Mesenchymal stem cell (in vitro differentiated cells and primary cell): ENCODE results near the gene MYO1E.

ENCODE experiments used
- DNase-seq: peaks from one replicate; pipeline ENCODE4 v3.0.0-alpha.2; 2013
- H2AFZ ChIP-seq: one replicate; pipeline ENCODE4 v1.6.1; 2013; ENCODE audit warnings: low read depth, mild to moderate bottlenecking, control low read depth, inconsistent platforms, low read length, moderate library complexity
- H2AK5ac ChIP-seq: 2 replicates; pipeline ENCODE4 v1.6.1; 2013; ENCODE audit warnings: low read length, moderate library complexity, mild to moderate bottlenecking, inconsistent platforms; ENCODE audit not compliant: severe bottlenecking
- H2BK120ac ChIP-seq: one replicate; pipeline ENCODE4 v1.6.1; 2013; ENCODE audit warnings: low read depth, mild to moderate bottlenecking, inconsistent platforms, low read length, moderate library complexity
- H2BK12ac ChIP-seq, 2 experiments: one replicate each; pipeline ENCODE4 v1.6.1; 2013; ENCODE audit warnings: inconsistent platforms in 2 of 2, low read length in 2 of 2, mild to moderate bottlenecking in 2 of 2, moderate library complexity in 2 of 2, control low read depth in 1 of 2
- H2BK15ac ChIP-seq: one replicate; pipeline ENCODE4 v1.6.1; 2013; ENCODE audit warnings: mild to moderate bottlenecking, low read depth, inconsistent platforms; ENCODE audit not compliant: poor library complexity, severe bottlenecking
- H2BK5ac ChIP-seq: 2 replicates; pipeline ENCODE4 v1.6.1; 2013; ENCODE audit warnings: low read depth, mild to moderate bottlenecking, low read length, control low read depth, inconsistent platforms; ENCODE audit not compliant: poor library complexity, severe bottlenecking
- H3K14ac ChIP-seq, 2 experiments: one replicate each; pipeline ENCODE4 v1.6.1; 2013; ENCODE audit warnings: inconsistent platforms in 2 of 2, low read length in 2 of 2, control low read depth in 1 of 2, mild to moderate bottlenecking in 1 of 2, moderate library complexity in 1 of 2
- H3K18ac ChIP-seq, 2 experiments: one replicate each; pipeline ENCODE4 v1.6.1; 2013; ENCODE audit warnings: inconsistent platforms in 2 of 2, low read length in 2 of 2, control low read depth in 1 of 2, low read depth in 1 of 2, mild to moderate bottlenecking in 1 of 2
- H3K23ac ChIP-seq, 2 experiments: one replicate each; pipeline ENCODE4 v1.6.1; 2013; ENCODE audit warnings: inconsistent platforms in 2 of 2, low read length in 2 of 2, mild to moderate bottlenecking in 2 of 2, moderate library complexity in 2 of 2, control low read depth in 1 of 2
- H3K27ac ChIP-seq: 2 replicates; pipeline ENCODE4 v1.5.1; 2013; ENCODE audit warnings: mild to moderate bottlenecking, moderate library complexity, low read length, control low read depth, inconsistent platforms; ENCODE audit not compliant: poor library complexity, severe bottlenecking
- H3K27me3 ChIP-seq, 2 experiments: 2 replicates each; pipeline versions ENCODE4 v1.6.1 to v1.7.0; 2013; ENCODE audit warnings: low read length in 2 of 2, mild to moderate bottlenecking in 2 of 2, moderate library complexity in 2 of 2, control low read depth in 1 of 2, inconsistent platforms in 1 of 2; ENCODE audit not compliant: control insufficient read depth in 1 of 2, insufficient read depth in 1 of 2
- H3K36me3 ChIP-seq, 2 experiments: 2 replicates each; pipeline versions ENCODE4 v1.6.1 to v1.7.0; 2013; ENCODE audit warnings: low read length in 2 of 2, control low read depth in 1 of 2, inconsistent platforms in 1 of 2, low read depth in 1 of 2, mild to moderate bottlenecking in 1 of 2; ENCODE audit not compliant: insufficient read depth in 2 of 2, control insufficient read depth in 1 of 2
- H3K4ac ChIP-seq, 2 experiments: one replicate each; pipeline ENCODE4 v1.6.1; 2013; ENCODE audit warnings: inconsistent platforms in 2 of 2, low read length in 2 of 2, mild to moderate bottlenecking in 2 of 2, moderate library complexity in 2 of 2, control low read depth in 1 of 2, low read depth in 1 of 2
- H3K4me1 ChIP-seq: 2 replicates; pipeline ENCODE4 v1.6.1; 2013; ENCODE audit warnings: low read depth, low read length, control low read depth; ENCODE audit not compliant: control insufficient read depth, insufficient read depth
- H3K4me2 ChIP-seq: 2 replicates; pipeline ENCODE4 v1.6.1; 2013; ENCODE audit warnings: low read length, mild to moderate bottlenecking, inconsistent platforms; ENCODE audit not compliant: poor library complexity, severe bottlenecking
- H3K4me3 ChIP-seq, 2 experiments: 2 replicates each; pipeline versions ENCODE4 v1.5.1 to v1.7.0; 2013; ENCODE audit warnings: low read length in 2 of 2, mild to moderate bottlenecking in 2 of 2, control low read depth in 1 of 2, low read depth in 1 of 2; ENCODE audit not compliant: insufficient read depth in 1 of 2
- H3K79me1 ChIP-seq: replicated peaks from 2 replicates; pipeline ENCODE4 v1.6.1; 2013; ENCODE audit warnings: mild to moderate bottlenecking, control low read depth, low read length, inconsistent platforms; ENCODE audit not compliant: poor library complexity, severe bottlenecking
- H3K9ac ChIP-seq: 2 replicates; pipeline ENCODE4 v1.7.0; 2013; ENCODE audit warnings: mild to moderate bottlenecking, low read length, moderate library complexity
- H3K9me3 ChIP-seq: 2 replicates; pipeline ENCODE4 v1.7.0; 2013; ENCODE audit warnings: mild to moderate bottlenecking, low read length; ENCODE audit not compliant: control insufficient read depth
- H4K8ac ChIP-seq: one replicate; pipeline ENCODE4 v1.6.1; 2013; ENCODE audit warnings: inconsistent platforms, mild to moderate bottlenecking, low read length, moderate library complexity
- H4K91ac ChIP-seq: one replicate; pipeline ENCODE4 v1.6.1; 2013; ENCODE audit warnings: mild to moderate bottlenecking, low read length, inconsistent platforms
- WGBS: methylation state at CpG from one replicate; pipeline ENCODE4 v1.1.7; 2013; ENCODE audit warnings: mixed read lengths; 5-methylcytosine and 5-hydroxymethylcytosine counted together

MYO1E gene

GRCh38 chr15:59315914-59316451 lies 56.7 kb downstream of the MYO1E start:
- Histone ChIP-seq H3K4me2 (no peak overlapping the region), H2BK120ac (no peak overlapping the region), H4K8ac (no peak overlapping the region), H3K4me1 (peaks cover 15% of the 10 kb centered on the region), H2AK5ac (no peak overlapping the region), H3K4ac (no peak overlapping the region), H3K9me3 (peaks cover 3% of the 10 kb centered on the region), H2AFZ (no peak overlapping the region), H3K79me1 (peaks cover 14% of the 10 kb centered on the region), H2BK15ac (no peak overlapping the region), H2BK5ac (no peak overlapping the region), H3K27me3 (no peaks in the 10 kb centered on the region), H3K14ac (no peak overlapping the region), H3K9ac (no peak overlapping the region), H3K4me3 (no peak overlapping the region), H3K18ac (peak overlapping the region in 1 of 2 experiments; percentile 19), H2BK12ac (no peak overlapping the region), H3K27ac (peak overlapping the region; percentile 76), H3K36me3 (peaks cover under 1 to 35% of the 10 kb centered on the region in 2 experiments), H3K23ac (no peak overlapping the region), H4K91ac (no peak overlapping the region)
- WGBS = 71% methylated on average over 6 of the region's 6 CpGs
- DNase-seq = no peak

DNA sequence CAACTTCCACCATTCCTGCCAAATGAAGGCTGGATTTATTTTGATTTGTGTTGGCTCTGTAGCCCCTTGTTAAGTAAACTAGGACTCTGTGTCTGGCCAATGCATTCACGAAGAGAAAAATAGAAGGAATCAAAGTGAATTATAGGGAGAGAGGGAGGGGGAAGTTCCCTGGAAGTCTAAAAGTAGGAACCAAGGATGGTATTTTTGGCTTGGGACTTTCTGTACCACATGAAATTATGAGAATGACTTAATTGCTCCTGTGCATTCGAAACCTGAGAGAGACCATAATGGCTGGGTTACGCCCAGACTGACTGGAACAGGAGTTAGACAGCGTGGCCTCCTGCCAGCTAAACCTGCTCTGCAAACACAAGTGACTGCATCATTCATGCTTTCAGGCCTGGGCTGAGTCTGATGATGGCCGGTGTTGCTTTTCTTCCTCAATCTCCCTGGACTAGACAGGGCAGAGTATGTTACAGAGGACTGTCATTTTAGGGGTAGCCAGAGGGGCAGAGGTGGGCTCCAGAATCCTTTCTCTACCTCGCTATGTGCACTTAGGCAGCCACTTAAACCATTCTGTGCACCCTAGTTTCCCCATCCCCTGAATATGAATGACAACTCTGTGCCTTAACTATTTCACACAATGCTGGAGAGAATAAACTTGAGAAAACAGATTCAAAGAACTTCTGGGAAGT lies 58.9 kb downstream of the MYO1E start:
- no peak overlapping the region for H2BK15ac ChIP-seq
- no peaks in the 10 kb centered on the region for H3K9me3 ChIP-seq
- 94% methylated on average over 5 of the region's 6 CpGs for WGBS
- peaks cover 18% of the 10 kb centered on the region for H3K4me1 ChIP-seq
- no peak overlapping the region for H2AFZ ChIP-seq
- peak overlapping the region; percentile 4 for H3K9ac ChIP-seq
- H4K8ac ChIP-seq = no peak overlapping the region
- peaks cover 6 to 41% of the 10 kb centered on the region in 2 experiments for H3K36me3 ChIP-seq
- H3K27me3 ChIP-seq = no peaks in the 10 kb centered on the region
- no peak overlapping the region for H3K14ac ChIP-seq
- no peak for DNase-seq
- H2BK120ac ChIP-seq = no peak overlapping the region
- H3K79me1 ChIP-seq = peaks cover 24% of the 10 kb centered on the region
- H2BK5ac ChIP-seq = no peak overlapping the region
- H2AK5ac ChIP-seq = peak overlapping the region; percentile 66
- H3K18ac ChIP-seq = no peak overlapping the region
- no peak overlapping the region for H3K4ac ChIP-seq
- H4K91ac ChIP-seq = no peak overlapping the region
- no peak overlapping the region for H3K27ac ChIP-seq
- no peak overlapping the region for H2BK12ac ChIP-seq
- no peak overlapping the region for H3K4me3 ChIP-seq
- H3K23ac ChIP-seq = no peak overlapping the region
- no peak overlapping the region for H3K4me2 ChIP-seq

DNA sequence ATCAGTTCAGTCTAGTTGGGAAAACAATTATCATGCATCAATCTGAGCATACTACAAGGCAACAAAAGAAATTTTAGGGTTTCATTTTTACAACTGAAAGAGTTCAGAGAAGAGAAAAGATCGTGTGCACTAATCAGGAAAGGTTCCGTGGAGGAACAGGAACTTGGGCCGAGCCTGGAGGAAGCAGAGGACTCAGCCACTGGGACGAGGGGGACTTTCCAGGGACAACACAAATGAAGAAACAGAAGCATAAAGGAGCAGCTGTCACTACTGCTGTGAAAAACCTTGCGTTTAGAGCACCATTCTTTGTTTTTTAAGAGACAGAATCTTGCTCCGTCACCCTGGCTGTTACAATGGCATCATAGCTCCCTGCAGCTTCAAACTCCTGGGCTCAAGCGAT lies 60.5 kb downstream of the MYO1E start:
- Histone ChIP-seq H3K23ac (no peak overlapping the region), H3K9ac (no peak overlapping the region), H3K4me2 (no peak overlapping the region), H3K9me3 (no peaks in the 10 kb centered on the region), H3K14ac (no peak overlapping the region), H2AFZ (no peak overlapping the region), H2BK15ac (no peak overlapping the region), H2BK12ac (no peak overlapping the region), H3K79me1 (peaks cover 19% of the 10 kb centered on the region), H3K27ac (no peak overlapping the region), H3K18ac (no peak overlapping the region), H2BK5ac (no peak overlapping the region), H4K8ac (no peak overlapping the region), H3K36me3 (peaks cover 6 to 25% of the 10 kb centered on the region in 2 experiments), H2AK5ac (no peak overlapping the region), H2BK120ac (no peak overlapping the region), H4K91ac (no peak overlapping the region), H3K4me1 (peaks cover 18% of the 10 kb centered on the region), H3K4me3 (no peak overlapping the region), H3K27me3 (no peaks in the 10 kb centered on the region), H3K4ac (no peak overlapping the region)
- 91% methylated on average over 7 of the region's 7 CpGs for WGBS
- no peak for DNase-seq

- H2AK5ac ChIP-seq = no peak overlapping the region
- H3K14ac ChIP-seq = peak overlapping the region in 1 of 2 experiments; percentile 36
- no peak overlapping the region for H4K91ac ChIP-seq
- H2BK12ac ChIP-seq = no peak overlapping the region
- H3K4me2 ChIP-seq = no peak overlapping the region
- H3K9ac ChIP-seq = no peak overlapping the region
- no peak overlapping the region for H2BK5ac ChIP-seq
- H2AFZ ChIP-seq = no peak overlapping the region
- WGBS = 94% methylated on average over 8 of the region's 8 CpGs
- H2BK15ac ChIP-seq = no peak overlapping the region
- no peak for DNase-seq
- H3K27me3 ChIP-seq = no peaks in the 10 kb centered on the region
- peak overlapping the region in 1 of 2 experiments; percentile 72 for H3K23ac ChIP-seq
- no peaks in the 10 kb centered on the region for H3K9me3 ChIP-seq
- no peak overlapping the region for H3K4me3 ChIP-seq
- no peak overlapping the region for H3K4ac ChIP-seq
- H3K18ac ChIP-seq = peak overlapping the region in 1 of 2 experiments; percentile 31
- no peak overlapping the region for H3K27ac ChIP-seq
- peaks cover 18% of the 10 kb centered on the region for H3K79me1 ChIP-seq
- H2BK120ac ChIP-seq = no peak overlapping the region
- H3K4me1 ChIP-seq = peaks cover 23% of the 10 kb centered on the region
- no peak overlapping the region for H4K8ac ChIP-seq
- peaks cover 6 to 21% of the 10 kb centered on the region in 2 experiments for H3K36me3 ChIP-seq
Measured at GRCh38 chr15:59311195-59311594, 61.5 kb downstream of the MYO1E start.
